ENCODE data around the gene MYO5A.
"Not testable (repeated sequence)": the region's sequence is repeated elsewhere in the genome, so short reads cannot be mapped to it uniquely, and the experiment has no call there.

The MYO5A gene

DNA sequence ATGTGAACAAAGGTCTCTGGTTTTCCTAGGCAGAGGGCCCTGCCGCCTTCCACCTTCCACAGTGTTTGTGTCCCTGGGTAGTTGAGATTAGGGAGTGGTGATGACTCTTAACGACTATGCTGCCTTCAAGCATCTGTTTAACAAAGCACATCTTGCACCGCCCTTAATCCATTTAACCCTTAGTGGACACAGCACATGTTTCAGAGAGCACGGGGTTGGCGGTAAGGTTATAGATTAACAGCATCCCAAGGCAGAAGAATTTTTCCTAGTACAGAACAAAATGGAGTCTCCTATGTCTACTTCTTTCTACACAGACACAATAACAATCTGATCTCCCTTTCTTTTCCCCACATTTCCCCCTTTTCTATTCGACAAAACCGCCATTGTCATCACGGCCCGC, 69.4 kb downstream of the MYO5A start:
- not testable (repeated sequence) for DNase-seq

DNA sequence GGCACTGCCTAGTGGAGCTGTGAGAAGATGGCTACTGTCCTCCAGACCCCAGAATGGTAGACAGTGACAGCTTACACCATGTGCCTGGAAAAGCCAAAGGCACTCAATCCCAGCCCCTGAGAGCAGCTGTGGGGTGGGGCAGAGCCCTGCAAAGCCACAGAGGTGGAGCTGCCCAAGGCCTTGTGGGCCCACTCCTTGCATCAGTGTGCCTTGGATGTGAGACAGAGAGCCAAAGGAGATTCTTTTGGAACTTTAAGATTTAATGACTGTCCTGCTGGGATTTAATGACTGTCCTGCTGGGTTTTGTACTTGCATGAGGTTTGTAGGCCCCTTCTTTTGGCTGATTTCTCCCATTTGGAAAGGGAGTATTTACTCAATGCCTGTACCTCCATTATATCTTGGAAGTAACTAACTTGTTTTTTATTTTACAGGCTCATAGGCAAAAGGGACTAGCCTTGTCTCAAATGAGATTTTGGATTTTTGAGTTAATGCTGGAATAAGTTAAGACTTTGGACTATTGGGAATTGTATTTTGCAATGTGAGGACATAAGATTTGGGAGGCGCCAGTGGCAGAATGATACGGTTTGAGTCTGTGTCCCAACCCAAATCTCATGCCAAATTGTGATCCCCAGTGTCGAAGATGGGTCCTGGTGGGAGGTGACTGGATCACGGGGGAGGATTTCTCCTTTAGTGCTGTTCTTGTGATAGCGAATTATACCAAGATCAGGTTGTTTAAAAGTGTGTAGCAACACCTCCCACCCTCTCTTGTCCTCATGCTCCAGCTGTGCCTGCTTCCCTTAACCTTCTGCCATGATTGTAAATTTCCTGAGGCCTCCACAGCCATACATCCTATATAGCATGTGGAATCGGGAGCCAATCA, 80.4 kb downstream of the MYO5A start:
- DNase-seq = no peak

DNA sequence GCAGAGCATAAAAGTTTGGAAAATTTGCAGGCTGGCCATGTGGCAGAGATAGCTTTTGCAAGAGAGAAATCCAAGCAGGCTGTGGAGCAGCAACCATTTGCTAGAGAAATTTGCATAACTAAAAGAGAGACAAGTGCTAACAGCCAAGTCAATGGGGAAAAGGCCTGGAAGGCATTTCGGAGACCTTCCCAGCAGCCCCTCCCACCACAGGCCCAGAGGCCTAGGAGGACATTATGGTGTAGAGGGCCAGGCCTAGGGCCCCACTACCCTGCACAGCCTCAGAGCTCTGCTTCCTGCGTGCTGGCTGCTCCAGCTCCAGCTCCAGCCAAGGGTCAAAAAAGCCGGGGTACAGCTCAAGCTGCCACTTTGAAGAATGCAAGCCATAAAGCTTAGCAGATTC, 82.7 kb downstream of the MYO5A start:
- DNase-seq = no peak

DNA sequence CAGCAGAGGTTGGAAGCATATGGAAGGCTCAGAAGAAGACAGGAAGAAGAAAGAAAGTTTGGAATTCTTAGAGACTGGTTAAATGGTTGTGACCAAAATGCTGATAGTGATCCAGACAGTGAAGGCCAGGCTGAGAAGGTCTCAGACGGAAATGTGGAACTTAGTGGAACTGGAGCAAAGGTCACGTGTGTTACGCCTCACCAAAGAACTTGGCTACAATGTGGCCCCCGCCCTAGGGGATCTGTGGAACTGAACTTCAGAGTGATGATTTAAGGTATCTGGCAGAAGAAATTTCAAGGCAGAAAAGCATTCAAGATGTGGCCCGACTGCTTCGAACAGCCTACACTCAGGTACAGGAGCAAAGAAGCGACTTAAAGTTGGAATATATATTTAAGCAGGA, 83.1 kb downstream of the MYO5A start:
- no peak for DNase-seq

DNA sequence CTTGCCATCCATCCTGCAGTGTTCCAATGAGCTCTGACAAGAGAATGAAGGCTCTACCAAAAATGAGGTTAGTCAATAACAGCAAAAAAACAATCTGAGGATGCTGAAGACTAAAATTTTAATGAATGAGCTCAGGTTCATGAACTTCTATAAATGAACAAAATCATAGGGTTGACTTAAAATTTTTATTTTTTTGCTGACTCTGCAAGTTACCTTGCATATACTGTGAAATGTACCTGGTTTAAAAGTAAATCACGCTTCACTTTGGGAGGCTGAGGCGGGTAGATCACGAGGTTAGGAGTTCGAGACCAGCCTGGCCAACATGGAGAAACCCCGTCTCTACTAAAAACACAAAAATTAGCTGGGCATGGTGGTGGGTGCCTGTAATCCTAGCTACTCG, 85.5 kb downstream of the MYO5A start:
- DNase-seq = not testable (repeated sequence)

DNA sequence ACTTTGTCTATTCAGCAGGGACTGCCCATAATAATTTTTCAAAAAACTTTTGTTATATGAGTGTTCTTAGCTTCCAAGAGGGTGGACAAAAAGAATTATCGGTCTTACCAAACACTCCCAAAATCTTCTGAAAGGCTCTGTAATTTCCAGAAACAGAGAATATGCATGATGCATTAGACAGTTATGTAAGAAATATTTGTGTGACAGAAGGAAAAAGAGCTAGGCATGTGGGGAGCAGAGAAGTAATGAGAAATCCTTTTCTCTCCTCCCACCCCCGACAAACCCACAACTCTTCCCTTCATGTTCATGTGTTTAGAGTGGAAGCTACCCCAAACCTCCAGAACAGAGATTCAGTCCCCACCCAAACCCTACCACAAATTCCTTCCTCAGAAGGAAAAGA, 86.8 kb downstream of the MYO5A start:
- no peak for DNase-seq

DNA sequence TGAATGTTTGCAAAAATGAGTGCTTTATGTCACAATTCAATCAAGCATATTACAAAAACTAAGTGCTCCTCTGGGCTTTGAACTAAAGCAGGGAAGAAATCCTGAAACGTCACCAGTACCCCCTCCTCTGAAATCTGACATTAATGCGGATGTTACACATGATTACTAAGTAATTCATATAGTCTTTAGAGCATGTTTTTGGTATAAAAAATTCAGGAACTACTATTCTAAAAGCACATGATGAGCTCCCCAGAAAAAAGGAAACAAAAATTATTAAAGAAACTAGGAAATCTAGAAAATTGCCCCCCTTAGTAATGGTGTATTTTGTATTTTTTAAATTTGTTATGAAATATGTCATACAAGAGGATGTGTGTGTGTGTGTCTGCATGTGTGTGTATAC, 87.7 kb downstream of the MYO5A start:
- DNase-seq = no peak

DNA sequence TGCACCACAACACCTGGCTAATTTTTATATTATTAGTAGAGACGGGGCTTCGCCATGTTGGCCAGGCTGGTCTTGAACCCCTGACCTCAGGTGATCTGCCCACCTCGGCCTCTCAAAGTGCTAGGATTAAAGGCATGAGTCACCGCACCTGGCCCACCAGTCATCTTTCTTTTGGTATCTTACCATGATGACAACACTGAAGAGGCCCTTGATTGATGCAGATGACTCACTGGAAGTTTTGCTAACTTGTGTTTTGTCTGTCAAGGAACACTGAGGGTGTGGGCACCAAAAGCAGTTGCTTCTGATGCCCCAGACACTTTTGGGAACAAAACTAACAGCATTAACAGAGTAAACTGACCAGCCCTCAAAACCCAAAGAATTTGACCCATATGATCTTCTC, 88.3 kb downstream of the MYO5A start:
- DNase-seq = no peak

DNA sequence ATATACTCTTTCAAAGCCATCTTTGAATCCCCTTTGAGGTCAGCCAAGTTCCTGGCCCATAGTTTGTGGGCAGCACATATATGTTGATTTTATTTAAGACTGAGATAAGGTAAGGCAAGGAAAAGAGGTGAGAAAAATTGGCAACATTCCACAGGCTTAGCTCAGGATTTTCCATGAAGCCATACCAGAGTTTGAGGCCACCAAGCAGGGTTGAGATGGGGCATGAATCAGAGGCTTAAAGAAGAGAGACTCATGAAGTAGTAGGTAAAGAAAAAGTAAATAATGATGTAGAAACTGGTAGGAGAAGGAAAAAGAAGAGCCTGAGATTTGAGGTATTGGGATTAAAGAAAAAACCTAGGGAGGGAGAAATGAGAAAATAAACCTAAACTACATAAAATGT, 89.2 kb downstream of the MYO5A start:
- no peak for DNase-seq

DNA sequence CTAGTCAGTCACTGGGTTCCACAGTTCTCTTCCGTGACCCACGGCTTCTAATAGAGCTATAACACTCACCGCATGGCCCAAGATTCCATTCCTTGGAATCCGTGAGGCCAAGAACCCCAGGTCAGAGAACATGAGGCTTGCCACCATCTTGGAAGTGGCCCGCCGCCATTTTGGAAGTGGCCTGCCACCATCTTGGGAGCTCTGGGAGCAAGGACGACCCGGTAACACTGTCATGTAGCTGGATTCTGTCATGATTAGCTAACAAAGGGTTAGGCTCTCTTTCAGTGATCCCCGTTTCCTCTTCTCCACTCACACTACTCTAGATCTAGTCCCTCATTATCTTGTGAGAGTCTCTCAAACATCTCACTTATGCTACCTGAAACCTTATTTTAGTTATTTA, 89.6 kb downstream of the MYO5A start:
- not testable (repeated sequence) for DNase-seq

DNA sequence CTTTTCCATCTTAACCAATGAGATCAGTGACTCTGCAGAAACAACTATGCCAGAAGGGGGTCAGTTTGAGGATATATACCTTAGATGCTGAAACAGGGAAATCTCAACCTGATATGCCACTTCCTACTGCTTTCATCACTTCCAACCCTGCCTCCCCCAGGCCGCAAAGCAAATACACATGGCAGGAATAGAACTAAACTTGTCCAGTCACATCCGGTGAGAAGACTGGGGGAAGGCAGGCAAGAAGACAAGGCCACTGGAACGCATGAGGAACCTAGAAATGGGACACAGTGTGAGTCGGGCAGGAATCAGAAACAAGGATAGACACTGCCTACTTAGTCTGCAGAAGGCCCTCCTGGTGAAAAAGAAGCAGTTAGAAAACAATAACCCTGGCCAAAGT, 90.6 kb downstream of the MYO5A start:
- DNase-seq = no peak

DNA sequence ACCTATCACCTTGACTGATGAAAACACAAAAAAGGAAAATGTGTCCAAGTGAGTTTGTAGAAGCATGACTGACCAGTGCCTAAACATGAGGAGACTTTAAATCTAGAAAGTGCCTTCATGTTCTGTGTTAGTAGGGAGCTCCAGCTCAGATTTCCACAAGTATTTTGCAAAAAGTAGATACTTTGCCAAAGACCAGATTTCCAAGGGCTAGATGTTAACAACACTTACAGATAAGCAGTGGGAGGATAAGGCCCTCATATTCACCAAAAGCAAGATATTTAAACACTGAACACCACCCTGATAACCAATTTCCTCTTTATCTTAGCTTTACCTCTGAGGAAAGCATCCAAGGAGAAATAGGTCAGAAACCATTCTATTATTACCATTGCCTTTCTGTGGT, 91.0 kb downstream of the MYO5A start:
- no peak for DNase-seq

DNA sequence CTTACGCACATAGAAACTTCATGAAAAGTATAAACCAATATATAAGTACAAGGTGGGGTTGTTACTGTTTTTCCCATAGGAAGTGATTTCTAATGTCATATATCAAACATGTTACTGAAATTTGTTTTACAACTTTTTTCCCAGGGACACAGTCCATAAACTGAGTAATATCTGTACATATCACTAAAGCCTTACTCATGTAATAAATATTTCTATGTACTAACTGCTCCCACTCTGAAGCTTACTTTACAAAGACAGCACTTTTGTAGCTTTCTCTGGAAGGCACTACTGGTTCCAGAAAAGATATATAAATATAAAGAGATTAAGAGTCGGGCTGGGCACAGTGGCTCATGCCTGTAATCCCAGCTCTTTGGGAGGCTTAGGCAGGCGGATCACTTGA, 91.7 kb downstream of the MYO5A start:
- DNase-seq = no peak

DNA sequence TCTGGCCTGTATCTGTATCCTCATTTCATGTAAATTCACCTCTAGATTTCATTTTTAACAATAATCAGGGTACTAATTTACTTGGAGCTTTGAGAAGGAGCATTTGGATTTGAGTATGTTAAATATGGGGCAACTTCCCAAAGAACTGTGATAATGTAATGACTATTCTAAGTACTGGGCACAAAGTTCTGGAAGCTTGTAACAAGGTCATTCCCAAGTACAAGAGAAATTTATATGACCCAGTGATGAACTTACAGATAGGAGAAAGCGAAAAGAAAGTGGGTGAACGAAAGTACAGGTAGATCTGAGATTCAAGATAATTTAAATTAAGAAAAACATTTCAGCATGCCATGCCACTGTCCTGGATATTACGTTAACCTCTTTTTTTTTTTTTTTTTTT, 93.8 kb downstream of the MYO5A start:
- DNase-seq = no peak

DNA sequence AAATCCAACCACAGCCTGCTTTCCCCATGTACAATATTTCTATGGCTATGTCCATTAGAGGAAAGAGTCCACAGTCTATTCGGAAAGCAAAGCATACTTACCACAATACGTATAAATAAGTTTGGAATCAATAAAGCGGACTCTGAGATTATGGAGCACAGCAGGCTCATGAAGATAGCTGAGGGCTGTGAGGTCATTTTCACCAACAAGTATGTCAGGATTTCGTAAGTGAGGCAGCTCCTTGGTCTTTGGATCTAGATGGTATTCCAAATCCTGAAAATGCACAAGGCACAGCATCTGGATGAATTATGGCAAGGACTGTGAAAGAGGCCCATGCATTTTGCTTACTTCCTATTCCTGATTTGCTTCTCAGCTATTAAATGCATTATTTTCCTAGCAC, 100.4 kb downstream of the MYO5A start:
- DNase-seq = no peak

DNA sequence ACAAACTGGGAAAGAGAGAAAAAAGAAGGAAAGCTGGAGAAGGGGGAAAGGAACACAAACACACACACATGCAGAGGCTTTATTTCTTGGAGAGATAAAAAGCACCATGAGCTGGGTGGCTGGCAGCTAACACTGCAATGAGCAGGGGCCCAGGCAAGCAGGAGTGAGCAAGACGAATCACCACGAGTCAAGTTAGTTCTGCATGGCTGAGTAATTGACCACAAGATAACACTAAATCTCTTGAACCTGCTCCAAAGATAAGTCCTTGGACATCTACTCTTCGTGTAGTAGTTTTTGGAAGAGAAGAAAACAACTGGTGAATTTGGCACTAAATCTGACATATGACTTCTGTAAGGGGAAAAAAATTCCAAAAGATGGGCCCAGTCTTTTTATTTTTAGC, 100.9 kb downstream of the MYO5A start:
- DNase-seq = no peak

DNA sequence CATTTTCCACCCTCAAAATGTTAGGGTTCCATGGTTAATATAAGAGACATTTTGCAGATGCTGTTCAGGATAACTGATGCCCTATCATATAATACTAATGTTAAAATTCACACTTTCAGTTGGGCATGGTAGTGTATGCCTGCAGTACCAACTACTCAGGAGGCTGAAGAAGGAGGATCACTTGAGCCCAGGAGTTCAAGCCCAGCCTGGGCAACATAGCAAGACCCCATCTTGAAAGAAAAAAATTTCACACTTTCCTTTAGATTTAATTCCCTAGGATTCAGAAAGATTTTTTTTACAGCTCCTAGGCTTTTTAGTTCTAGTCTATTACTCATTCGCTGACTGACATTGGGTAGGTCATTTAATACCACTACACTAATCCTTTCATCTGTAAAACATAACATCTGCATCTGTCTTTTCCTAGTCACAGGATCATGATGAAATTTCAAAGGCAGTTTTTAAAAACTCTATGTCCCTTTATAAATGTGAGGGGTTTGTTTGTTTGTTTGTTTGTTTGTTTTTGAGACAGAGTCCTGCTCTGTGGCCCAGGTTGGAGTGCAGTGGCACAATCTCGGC, 103.7 kb downstream of the MYO5A start:
- no peak for DNase-seq

DNA sequence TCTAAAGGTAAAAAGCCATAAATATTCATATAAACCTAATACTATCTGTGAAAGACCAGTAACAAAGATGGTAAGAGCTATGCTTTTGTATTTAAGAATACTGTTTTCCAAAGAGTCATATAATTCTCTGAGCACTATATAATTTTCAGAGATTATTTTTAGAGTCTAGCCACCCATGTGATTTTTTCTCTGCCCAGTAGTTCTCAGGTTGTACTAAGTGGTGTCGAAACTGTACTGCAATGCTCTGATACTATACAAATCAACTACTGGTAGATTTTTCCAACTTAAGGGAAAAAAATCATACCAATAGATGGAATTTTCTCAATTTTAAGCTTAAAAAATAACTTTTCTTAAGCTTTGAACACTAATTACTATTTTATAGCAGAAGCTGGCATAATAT, 104.8 kb downstream of the MYO5A start:
- DNase-seq = no peak

DNA sequence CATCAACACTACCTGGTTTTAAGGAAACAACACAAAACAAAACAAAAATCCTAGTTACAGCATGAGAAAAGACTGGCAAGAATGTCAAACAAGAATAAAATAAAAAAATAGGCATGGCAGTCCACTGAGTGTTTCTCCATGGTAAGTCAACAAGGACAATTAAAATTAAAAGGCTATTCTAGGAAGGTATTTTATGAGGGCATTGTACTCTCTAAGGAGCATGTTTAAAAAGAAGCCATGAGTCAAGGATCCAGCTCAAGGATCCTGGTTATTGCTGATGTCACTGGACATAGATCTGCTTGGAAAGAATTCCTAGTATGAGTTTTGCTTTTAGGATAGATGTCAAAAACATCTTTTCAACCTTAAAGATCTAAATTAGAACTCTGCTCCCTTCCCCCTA, 106.7 kb downstream of the MYO5A start:
- DNase-seq = no peak

DNA sequence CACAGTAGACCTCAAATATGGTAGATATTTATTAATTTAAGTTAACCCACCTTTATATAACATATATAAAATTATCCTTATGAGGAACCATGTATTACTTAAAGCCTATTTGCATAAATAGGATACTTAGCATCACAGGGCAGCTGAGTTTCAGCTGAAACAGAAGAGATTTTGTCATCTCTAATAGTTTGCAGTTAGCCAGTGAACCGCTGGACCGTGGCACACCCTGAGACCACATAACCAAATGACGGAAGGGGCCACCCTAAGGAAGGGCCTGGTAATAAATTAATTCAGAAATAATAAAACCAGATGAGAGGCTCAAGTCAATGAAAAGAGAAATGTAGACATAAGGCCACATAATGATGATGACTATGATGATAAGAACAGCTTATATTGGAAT, 107.7 kb downstream of the MYO5A start:
- DNase-seq = no peak

DNA sequence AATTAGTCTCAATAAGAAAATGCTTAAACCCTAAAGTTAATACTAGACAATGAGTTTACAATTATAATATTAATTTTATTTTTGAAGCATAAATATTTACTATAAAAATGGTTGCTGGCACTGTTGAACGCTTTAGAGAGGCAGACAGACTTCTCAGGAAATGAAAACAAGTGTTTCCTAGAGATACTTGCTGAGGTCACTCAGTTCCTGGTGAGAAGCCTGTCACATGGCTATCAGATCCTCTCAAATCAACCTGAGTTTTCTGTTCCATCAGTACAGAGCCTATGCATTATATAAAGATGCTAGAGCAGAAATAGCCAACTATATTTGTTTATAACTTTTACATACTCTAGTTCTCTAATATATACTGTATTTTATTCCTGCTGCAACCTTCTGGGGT, 109.2 kb downstream of the MYO5A start:
- no peak for DNase-seq

DNA sequence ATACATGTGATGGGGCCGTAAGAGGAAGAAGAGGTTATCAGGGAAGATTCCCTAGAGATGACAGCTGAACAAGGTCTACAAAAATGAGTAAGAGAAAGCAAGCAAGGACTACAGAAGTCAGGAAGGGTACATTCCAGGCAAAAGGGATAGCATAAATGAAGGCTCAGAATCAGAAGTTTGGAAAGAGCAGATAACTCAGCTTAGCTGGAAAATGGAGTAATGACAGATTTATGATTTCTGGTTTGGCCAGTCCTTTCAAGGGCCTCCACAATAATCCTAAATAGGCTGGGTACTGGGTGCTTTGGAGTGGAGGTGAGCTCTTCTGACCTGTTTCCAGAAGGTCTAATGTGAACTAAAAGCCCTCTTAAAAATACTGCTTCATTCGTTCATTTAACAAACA, 110.7 kb downstream of the MYO5A start:
- DNase-seq = no peak

DNA sequence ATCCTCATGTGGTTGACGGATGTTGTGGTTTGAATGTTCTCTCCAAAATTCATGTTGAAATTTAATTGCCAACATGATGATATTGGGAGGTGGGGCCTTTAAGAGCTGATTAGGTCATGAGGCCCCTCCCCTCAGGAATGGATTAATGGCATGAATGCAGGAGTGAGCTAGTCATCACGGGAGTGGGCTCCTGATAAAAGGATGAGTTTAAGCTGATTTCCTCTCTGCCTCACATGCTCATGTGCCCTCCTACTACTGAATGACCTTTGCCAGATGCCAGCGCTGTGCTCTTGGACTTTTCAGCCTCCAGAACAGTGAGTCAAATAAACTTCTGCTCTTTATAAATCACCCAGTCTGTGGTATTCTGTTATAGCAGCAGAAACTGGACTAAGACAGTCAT, 111.2 kb downstream of the MYO5A start:
- no peak for DNase-seq

DNA sequence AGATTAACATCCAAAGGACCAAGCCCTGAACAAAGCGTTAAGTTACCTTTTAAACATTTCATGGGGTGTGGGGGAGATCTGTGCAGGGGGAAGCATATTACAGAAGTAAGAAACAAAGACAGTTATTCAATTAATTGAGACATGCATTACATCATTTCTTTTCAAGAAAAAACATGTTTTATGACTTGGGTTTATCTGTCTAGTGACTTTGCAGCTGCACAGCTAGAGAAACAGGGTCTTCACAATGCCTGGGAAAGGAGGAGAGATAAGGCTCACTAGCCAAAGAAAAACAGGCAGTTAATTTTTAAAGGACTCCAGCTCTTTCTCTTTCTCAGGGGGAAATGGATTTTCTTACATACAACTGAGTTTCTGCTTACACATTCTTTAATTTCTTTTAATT, 112.1 kb downstream of the MYO5A start:
- not testable (repeated sequence) for DNase-seq

DNA sequence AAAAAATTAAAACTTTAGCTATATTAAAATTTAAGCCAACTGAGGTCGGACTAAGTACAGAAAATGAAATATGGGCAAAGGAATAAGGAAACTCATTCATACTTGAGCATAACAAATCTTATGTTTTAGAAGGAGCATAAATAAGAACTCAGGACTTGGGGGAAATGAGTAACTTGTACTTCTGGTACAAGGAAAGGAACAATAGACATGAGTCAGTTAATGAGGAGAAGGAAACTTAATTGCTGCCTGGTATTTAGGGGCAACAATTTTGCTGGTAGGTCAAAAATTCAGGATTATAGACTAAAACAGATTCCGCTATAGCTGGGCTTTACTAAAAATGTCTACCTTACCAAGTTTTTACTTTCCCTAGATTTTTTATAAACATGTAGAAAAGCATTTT, 113.1 kb downstream of the MYO5A start:
- DNase-seq = no peak
